Duodenal mucosa (tissue), 2 donors: Measurements from ENCODE around the gene MOGAT2.
A peak's percentile ranks its signal among the peaks of the same experiment; 100 is the strongest.

Source experiments
- H3K27ac ChIP-seq: one replicate; pipeline ENCODE4 v1.7.0; 2013; ENCODE audit warnings: low read depth, low read length
- H3K27me3 ChIP-seq, 2 donors: one replicate each; pipeline ENCODE4 v1.7.0; 2013; ENCODE audit warnings: low read length in 2 of 2, control low read depth in 1 of 2; ENCODE audit not compliant: insufficient read depth in 2 of 2, control insufficient read depth in 1 of 2
- H3K36me3 ChIP-seq, 2 donors: one replicate each; pipeline ENCODE4 v1.7.0; 2013; ENCODE audit warnings: low read length in 2 of 2, control low read depth in 1 of 2; ENCODE audit not compliant: insufficient read depth in 2 of 2, control insufficient read depth in 1 of 2
- H3K4me1 ChIP-seq, 2 donors: one replicate each; pipeline ENCODE4 v1.7.0; 2013; ENCODE audit warnings: low read length in 2 of 2, control low read depth in 1 of 2; ENCODE audit not compliant: insufficient read depth in 2 of 2, control insufficient read depth in 1 of 2
- H3K4me3 ChIP-seq, 2 donors: one replicate each; pipeline ENCODE4 v1.7.0; 2013; ENCODE audit warnings: low read length in 2 of 2, low read depth in 1 of 2
- H3K9ac ChIP-seq, 2 donors: one replicate each; pipeline ENCODE4 v1.7.0; 2013; ENCODE audit warnings: low read length in 2 of 2, low read depth in 1 of 2
- H3K9me3 ChIP-seq, 2 donors: one replicate each; pipeline ENCODE4 v1.7.0; 2013; ENCODE audit warnings: low read length in 2 of 2, control low read depth in 1 of 2; ENCODE audit not compliant: control insufficient read depth in 1 of 2

MOGAT2 gene

GRCh38 chr11:75691804-75692203, 25.8 kb upstream of the MOGAT2 start:
- Histone ChIP-seq H3K4me3 (no peak overlapping the region), H3K9ac (no peak overlapping the region), H3K4me1 (no peaks in the 10 kb centered on the region), H3K9me3 (no peaks in the 10 kb centered on the region), H3K27me3 (peaks cover 0 to 2% of the 10 kb centered on the region in 2 donors), H3K27ac (no peak overlapping the region), H3K36me3 (no peaks in the 10 kb centered on the region)

DNA sequence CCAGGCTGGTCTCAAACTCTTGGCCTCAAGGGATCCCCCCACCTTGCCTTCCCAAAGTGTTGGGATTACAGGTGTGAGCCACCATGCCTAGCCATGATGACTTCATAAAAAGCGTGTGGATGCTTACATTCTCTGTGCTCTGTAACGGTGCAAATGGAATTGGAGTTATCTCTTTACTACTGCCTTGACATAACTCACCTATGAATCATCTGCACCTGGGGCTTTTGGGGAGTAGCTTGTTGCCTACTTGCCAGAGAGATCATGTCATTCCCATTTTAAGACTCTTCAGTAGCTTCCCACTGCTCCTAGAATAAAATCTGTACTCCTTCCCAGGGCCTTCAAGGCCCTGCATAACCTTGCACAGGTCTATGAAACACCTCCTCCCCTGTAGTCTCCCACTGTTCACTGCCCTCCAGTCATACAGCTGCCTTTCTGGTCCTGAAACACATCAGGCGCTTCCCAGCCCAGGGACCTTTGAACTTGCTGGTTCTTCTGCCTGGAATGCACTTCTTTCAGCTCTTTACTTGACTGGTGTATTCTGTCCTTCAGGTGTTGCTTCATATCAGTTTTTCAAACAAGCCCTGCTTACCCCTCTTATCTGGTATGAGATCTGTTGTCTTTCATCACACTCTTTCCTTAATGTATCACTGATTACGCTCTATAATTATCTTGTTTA, 19.6 kb upstream of the MOGAT2 start:
- Histone ChIP-seq H3K36me3 (no peaks in the 10 kb centered on the region), H3K27ac (no peak overlapping the region), H3K9me3 (no peaks in the 10 kb centered on the region), H3K27me3 (no peaks in the 10 kb centered on the region), H3K9ac (no peak overlapping the region), H3K4me1 (no peaks in the 10 kb centered on the region), H3K4me3 (no peak overlapping the region)

GRCh38 chr11:75700940-75701339, 16.7 kb upstream of the MOGAT2 start:
- H3K9ac ChIP-seq = no peak overlapping the region

GRCh38 chr11:75703695-75704237, 13.9 kb upstream of the MOGAT2 start:
- Histone ChIP-seq H3K4me1 (peaks cover 7 to 11% of the 10 kb centered on the region in 2 donors), H3K36me3 (no peaks in the 10 kb centered on the region), H3K4me3 (no peak overlapping the region), H3K27me3 (no peaks in the 10 kb centered on the region), H3K9ac (no peak overlapping the region), H3K9me3 (no peaks in the 10 kb centered on the region), H3K27ac (no peak overlapping the region)

More at GRCh38 chr11:75700940-75701339, 16.7 kb upstream of the MOGAT2 start:
- H3K9me3 ChIP-seq = no peaks in the 10 kb centered on the region
- peaks cover 1 to 5% of the 10 kb centered on the region in 2 donors for H3K4me1 ChIP-seq
- no peaks in the 10 kb centered on the region for H3K27me3 ChIP-seq
- H3K36me3 ChIP-seq = no peaks in the 10 kb centered on the region
- no peak overlapping the region for H3K4me3 ChIP-seq
- H3K27ac ChIP-seq = no peak overlapping the region

- Histone ChIP-seq H3K4me1 (peaks cover 7 to 11% of the 10 kb centered on the region in 2 donors), H3K36me3 (no peaks in the 10 kb centered on the region), H3K9ac (no peak overlapping the region), H3K27me3 (no peaks in the 10 kb centered on the region), H3K27ac (no peak overlapping the region), H3K9me3 (no peaks in the 10 kb centered on the region), H3K4me3 (no peak overlapping the region)
These were observed 12.1 kb upstream of the MOGAT2 start for GRCh38 chr11:75705541-75705940.

- H3K36me3 ChIP-seq = no peaks in the 10 kb centered on the region
- H3K27me3 ChIP-seq = no peaks in the 10 kb centered on the region
- H3K4me1 ChIP-seq = peaks cover 7 to 11% of the 10 kb centered on the region in 2 donors
- H3K4me3 ChIP-seq = peak overlapping the region; percentile 39 to 46
- H3K9ac ChIP-seq = peak overlapping the region; percentile 28 to 31
- no peaks in the 10 kb centered on the region for H3K9me3 ChIP-seq
- no peak overlapping the region for H3K27ac ChIP-seq
These were observed 11.3 kb upstream of the MOGAT2 start for GRCh38 chr11:75706260-75706729.

- peaks cover 23 to 25% of the 10 kb centered on the region in 2 donors for H3K4me1 ChIP-seq
- H3K9me3 ChIP-seq = no peaks in the 10 kb centered on the region
- H3K9ac ChIP-seq = no peak overlapping the region
- H3K4me3 ChIP-seq = no peak overlapping the region
- H3K27ac ChIP-seq = no peak overlapping the region
- no peaks in the 10 kb centered on the region for H3K36me3 ChIP-seq
- no peaks in the 10 kb centered on the region for H3K27me3 ChIP-seq
These were observed 3.4 kb upstream of the MOGAT2 start for GRCh38 chr11:75714211-75714610.

DNA sequence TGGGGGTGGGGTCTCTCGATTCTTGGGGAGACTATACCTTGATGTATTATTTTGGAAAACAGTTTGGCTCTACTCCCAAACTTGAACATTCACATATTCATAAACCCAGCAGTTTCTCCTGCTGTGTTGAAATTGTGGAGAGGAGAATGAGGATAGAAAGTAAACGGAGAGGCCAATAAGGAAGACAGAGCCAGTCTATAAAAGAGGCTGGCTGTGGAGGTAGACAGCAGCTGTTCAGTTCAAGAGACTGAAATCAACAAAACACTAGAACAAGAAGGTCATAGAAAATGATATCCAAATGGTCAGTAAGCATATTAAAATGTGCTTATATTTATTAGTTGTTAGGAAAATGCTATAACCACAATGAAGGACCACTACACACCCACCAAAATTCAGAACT, 1.9 kb upstream of the MOGAT2 start:
- Histone ChIP-seq H3K4me3 (no peak overlapping the region), H3K27ac (no peak overlapping the region), H3K9ac (no peak overlapping the region), H3K27me3 (no peaks in the 10 kb centered on the region), H3K9me3 (no peaks in the 10 kb centered on the region), H3K4me1 (peaks cover 30 to 31% of the 10 kb centered on the region in 2 donors), H3K36me3 (no peaks in the 10 kb centered on the region)

GRCh38 chr11:75716659-75717058, 979 bp upstream of the MOGAT2 start:
- no peak overlapping the region for H3K9ac ChIP-seq

GRCh38 chr11:75718419-75719339, 1.0 kb downstream of the MOGAT2 start:
- Histone ChIP-seq H3K4me3 (peak overlapping the region; percentile 82 to 84), H3K36me3 (peaks cover 1 to 2% of the 10 kb centered on the region in 2 donors), H3K4me1 (peaks cover 39 to 41% of the 10 kb centered on the region in 2 donors), H3K27ac (peak overlapping the region; percentile 76), H3K27me3 (no peaks in the 10 kb centered on the region), H3K9ac (peak overlapping the region; percentile 84 to 87), H3K9me3 (no peaks in the 10 kb centered on the region)

More at GRCh38 chr11:75716659-75717058, 979 bp upstream of the MOGAT2 start:
- no peak overlapping the region for H3K4me3 ChIP-seq
- no peak overlapping the region for H3K27ac ChIP-seq
- no peaks in the 10 kb centered on the region for H3K9me3 ChIP-seq
- no peaks in the 10 kb centered on the region for H3K27me3 ChIP-seq
- H3K4me1 ChIP-seq = peaks cover 33 to 37% of the 10 kb centered on the region in 2 donors
- no peaks in the 10 kb centered on the region for H3K36me3 ChIP-seq
